ENCODE results near the gene SLC36A3.

DNA sequence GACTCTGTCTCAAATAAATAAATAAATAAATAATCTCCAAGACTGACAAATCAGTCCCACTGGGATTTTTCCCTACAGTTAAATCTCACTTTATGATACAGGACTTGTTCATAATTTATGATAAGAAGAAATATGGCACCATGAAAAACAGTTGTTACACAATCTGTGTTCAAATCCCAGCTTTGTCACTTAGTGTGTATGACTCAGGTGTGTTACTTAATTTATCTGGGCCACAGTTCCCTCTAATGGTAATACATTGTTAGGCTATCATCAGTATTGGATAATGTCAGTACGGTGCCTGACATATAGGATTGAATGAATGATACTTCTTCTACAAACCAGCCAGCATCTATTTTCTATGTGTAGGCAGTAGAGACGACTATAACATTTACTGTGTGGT is 23.1 kb downstream of the SLC36A3 start:
- no peak for TF ChIP-seq POLR2AphosphoS5 (IDR thresholded peaks at IDR 0.05)
- TF ChIP-seq, protein P1, sequence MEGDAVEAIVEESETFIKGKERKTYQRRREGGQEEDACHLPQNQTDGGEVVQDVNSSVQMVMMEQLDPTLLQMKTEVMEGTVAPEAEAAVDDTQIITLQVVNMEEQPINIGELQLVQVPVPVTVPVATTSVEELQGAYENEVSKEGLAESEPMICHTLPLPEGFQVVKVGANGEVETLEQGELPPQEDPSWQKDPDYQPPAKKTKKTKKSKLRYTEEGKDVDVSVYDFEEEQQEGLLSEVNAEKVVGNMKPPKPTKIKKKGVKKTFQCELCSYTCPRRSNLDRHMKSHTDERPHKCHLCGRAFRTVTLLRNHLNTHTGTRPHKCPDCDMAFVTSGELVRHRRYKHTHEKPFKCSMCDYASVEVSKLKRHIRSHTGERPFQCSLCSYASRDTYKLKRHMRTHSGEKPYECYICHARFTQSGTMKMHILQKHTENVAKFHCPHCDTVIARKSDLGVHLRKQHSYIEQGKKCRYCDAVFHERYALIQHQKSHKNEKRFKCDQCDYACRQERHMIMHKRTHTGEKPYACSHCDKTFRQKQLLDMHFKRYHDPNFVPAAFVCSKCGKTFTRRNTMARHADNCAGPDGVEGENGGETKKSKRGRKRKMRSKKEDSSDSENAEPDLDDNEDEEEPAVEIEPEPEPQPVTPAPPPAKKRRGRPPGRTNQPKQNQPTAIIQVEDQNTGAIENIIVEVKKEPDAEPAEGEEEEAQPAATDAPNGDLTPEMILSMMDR (IDR thresholded peaks at IDR 0.05), result no peak
- TF ChIP-seq POLR2A (IDR thresholded peaks at IDR 0.05), result no peak
